Limb (tissue), 2 donors: ENCODE data around the gene ATP6V0A4.
A peak's percentile ranks its signal among the peaks of the same experiment; 100 is the strongest.
"Not testable (repeated sequence)": the region's sequence is repeated elsewhere in the genome, so short reads cannot be mapped to it uniquely, and the experiment has no call there.

Experiments
- DNase-seq, 2 donors: peaks; one replicate each; pipeline ENCODE4 v3.0.0-alpha.2; 2016; ENCODE audit errors: extremely low spot score in 2 of 2

Gene ATP6V0A4

DNA sequence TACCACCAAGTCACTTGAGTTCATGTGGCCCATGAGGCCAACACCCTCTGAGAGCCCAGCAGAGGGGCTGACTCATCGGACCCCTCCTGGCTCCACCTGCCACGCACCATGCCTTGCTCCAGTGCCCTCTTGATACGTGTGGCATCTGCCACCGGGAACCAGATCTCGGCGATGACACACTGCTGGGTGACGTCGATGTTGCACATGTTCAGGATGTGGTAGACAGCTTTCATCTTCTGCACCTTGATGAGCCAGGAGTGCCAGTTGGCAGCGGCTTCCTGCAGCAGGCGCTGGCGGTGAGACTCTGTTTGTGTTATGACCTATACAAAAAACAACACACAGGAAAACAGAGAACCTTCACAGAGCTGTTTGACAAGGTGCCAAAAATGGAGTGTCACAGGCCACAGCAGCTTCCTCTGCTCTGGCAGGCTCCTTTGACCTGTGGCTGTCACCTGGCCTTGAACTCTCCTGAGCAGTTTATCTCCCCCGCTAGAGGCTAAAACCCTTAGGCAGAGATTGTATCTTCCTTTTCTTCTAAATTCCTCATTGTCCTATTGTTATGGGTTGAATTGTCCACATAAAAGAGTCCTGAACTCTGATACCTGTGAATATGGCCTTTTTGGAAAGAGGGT, 45.4 kb downstream of the ATP6V0A4 start:
- DNase-seq = peak in 1 of 2 donors; percentile 18

DNA sequence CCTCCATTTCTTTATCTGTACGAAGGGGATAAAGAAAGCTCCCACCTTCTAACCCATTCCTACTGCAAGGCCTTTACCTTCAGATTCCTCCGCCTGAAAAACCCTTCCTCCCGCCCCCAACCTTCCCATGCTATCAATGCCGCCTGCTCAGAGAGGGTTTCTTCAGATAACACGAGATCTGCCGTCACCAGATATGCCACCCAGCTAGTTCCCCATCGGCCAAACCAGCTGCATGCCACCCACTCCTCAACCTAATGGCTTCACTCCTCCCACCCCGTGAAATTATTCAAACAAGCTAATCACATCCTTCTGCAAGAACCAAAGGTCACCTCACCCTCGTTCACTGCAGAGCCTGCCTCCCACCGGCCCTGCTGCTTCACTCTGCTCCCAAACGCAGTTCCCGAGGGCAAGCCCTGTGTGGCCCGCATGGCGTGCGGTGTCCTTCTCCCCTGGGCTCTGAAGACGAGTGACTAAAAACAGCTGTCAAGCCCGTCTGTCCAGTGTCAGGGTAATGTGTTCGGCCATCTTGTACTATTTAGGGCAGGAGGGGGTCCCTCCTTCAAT, 47.0 kb downstream of the ATP6V0A4 start:
- DNase-seq = no peak

DNA sequence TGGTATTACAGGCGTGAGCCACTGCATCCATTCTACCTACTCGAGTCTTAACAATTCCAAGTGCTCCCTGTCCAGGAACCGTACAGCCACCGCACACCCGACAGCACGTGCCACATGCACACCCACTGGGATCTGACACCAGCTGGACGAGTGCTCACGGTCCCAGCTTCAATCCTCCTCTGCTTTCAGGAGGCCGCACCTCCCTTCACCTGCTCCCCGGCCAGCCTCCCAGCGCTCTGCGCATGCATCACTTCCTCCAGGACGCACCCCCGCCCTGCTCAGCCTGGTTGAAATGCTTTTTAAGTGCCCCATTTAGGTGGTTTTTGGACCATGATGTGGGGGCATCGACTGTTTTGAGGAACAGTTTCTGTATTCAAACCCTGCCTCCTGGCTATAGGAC, 47.5 kb downstream of the ATP6V0A4 start:
- DNase-seq = no peak

DNA sequence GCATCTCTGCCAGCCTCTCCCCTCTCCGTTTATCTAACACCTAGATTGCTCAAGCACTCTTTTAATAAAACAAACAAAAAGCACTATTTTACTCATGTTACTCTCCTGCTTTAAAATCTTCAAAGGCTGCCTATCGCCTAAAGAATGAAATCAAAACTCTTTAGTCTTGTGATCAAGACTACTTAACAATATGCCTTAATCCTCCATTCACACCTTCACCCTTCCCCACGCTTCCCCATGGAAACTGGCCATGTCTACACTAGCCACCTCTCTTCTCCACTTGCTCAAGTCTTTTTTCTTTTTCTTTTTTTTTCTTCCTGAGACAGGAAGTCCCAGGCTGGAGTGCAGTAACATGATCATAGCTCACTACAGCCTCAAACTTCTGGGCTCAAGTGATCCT, 48.0 kb downstream of the ATP6V0A4 start:
- no peak for DNase-seq

DNA sequence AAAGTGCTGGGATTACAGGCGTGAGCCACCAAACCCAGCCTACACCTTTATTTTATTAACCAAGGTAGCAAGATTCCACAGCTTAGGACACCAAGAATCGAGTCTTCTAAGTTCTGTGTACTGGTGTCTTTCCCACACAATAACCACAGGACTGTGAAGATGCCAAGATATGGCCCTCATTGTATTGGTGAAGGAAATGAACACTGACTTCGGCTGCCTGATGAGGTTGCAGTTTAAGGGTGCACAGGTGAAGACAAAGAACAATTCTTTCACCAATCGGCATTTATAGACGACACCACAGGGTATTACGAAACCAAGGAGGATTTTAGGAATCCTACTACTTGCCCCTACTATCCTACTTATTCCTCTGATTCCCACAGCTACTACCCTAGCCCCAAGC, 49.3 kb downstream of the ATP6V0A4 start:
- no peak for DNase-seq

DNA sequence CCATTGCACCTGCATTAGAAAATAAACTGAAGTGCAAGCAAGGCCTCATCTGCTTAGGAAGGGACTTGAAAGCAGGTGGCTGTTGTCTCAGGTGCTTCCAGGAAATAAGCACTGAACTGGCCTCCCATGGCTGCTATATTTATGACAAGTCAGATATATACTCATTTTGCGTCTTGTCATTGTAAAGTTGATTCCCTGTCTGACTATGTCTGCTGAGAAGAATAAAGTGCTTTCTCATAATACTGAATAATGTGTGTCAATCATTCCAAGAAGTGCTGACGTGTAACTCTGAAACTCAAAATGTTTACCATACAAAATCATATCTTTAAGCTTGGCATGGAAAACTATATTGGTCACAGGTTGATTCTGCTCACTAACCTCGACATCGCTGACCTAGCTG, 51.9 kb downstream of the ATP6V0A4 start:
- DNase-seq = no peak

DNA sequence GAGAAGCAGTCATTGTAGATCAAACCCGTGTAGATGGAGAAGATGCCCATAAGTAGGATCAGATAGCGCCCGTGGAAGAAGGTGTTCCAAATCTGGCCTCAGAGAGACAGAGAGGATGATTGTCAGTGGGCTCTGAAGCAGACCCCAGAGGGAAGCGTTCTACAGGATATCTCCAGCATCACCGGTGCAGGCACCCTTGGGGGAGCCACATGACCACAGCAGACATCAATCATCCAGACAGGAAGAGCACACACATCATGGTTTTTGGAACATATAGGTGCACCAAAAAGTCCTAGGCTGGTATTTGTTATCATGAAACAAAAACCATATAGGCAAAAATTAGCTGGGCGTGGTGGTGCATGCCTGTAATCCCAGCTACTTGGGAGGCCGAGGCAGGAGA, 52.8 kb downstream of the ATP6V0A4 start:
- DNase-seq = no peak

DNA sequence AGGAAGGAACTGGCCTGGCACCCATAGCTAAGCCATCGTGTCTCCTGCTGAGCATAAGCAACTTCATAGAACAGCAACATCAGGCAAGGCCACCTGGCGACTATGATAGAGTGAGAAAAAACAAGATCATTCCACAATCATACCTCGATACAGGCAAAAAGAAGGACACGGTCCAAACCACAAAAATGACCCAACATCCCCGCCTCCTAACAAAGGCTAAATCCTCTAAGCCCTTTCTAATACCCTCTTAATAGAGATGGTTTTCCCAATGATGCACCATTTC, 56.6 kb downstream of the ATP6V0A4 start:
- no peak for DNase-seq

DNA sequence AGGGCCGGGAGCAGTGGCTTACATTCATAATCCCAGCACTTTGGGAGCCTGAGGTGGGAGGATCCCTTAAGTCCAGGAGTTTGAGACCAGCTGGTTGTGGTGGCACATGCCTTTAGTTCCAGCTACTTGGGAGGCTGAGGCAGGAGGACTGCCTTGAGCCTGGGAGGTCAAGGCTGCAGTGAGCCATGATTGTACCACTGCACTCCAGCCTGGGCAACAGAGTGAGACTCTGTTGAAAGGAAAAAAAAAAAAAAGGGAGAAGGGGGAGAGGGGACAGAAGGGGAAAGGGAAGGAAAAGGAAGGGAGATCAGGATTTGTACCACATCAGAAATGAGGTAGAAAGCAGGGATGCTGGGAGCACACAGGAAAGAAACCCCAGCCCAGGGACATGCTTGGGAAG, 58.1 kb downstream of the ATP6V0A4 start:
- no peak for DNase-seq

DNA sequence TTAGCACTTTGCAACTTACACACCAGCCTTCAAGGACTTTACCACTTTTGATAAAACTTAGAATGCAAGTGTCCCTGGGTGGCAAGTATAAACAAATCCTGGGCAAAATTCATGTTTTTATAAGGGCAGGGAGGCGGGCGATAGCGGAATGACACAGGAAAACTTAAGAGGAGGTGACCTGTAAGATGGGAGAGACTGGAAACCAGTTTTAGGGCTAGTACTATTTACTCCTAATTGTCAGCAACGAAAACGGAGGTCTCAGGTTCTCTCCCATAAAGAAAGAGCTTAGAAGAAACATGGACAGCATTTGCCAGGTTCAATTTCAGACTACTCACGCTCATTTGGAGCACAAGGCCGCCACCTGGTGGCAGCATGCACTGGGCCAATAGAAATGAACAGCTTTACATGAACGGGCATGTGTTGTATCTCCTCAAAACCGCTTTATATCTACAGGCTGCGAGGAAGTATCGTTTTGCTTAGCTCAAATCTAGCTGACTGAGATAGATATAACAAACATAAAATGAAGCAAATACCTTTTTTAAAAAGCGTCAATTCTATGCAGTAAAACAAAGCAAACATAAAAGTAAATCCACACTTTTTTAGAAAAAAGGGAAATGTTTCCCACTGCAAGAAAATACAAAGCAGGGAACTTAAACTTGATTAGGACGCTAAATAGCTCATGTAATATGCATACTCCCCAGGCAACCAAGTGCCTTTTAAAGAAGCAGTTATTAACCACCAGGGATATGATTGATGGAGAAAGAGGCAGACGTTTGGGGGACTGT, 59.3 kb downstream of the ATP6V0A4 start:
- peak; percentile 90 to 93 for DNase-seq

DNA sequence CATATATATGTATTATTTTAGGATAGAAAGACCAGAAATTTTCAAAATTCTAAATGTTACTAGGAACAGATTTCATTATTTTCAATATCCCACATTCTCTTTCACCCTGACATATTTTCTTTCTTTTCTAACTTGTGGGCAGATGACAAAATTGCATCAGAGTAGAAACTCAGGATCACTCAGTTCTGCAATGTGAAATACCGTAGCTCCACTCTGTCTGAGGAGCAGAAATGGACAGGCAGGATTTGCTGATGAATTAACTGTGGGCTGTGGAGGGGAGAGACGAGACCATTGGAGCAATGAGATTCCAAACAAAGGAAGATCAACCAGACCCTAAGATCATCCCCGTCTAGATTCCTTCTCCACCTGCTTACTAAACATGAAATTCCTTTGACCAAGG, 59.9 kb downstream of the ATP6V0A4 start:
- DNase-seq = no peak

DNA sequence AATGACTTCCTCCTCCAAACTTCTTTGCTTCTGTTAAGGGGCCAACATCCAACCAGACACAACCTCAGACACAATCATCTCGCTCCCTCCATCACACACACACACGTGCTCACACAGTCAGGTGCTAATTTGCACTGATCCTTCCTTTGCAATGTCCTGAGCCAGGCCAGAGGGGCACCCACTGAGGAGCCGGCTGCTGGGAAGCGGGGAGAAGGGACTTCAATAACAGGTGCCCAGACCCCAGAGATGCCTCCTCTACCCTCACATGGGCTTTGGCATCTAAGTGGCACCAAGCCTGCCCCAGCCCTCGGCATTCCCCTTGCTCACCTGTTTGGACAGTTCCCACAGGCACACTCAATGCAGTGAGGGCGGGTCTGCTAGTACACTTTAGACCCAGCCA, 62.6 kb downstream of the ATP6V0A4 start:
- DNase-seq = no peak

DNA sequence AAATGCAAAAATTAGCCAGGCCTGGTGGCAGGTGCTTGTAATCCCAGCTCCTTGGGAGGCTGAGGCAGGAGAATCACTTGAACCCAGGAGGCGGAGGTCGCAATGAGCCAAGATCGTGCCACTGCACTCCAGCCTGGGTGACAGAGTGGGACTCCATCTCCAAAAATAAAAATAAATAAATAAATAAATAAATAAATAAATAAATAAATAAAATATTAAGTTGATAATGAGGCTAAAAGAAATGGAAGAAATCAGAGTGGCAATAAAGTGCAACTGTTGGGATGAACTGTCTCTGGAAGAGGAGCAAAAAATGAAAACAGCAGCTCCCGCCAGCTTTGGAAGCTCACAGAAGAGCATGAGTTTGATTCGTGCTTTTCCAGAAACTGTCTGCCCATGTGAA, 66.3 kb downstream of the ATP6V0A4 start:
- DNase-seq = not testable (repeated sequence)

DNA sequence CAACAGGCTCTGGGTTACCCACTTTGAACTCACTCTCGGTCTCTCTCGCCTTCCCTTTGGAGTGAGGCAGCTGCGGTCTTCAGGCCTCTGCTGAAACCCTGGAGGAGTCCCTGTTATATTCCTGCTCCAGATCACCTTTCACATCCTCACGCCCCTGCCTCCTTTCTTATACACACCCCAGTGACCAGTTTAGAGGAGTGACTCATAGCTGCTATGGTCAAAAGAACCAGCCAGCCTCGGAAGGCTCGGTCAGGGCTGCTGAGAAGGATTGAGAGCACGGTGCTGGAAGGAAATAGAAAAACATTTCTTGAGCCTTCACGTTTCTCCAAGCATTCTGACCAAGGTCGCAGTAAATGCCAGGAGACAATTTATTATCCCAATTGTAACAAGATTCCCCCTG, 68.6 kb downstream of the ATP6V0A4 start:
- DNase-seq = no peak

DNA sequence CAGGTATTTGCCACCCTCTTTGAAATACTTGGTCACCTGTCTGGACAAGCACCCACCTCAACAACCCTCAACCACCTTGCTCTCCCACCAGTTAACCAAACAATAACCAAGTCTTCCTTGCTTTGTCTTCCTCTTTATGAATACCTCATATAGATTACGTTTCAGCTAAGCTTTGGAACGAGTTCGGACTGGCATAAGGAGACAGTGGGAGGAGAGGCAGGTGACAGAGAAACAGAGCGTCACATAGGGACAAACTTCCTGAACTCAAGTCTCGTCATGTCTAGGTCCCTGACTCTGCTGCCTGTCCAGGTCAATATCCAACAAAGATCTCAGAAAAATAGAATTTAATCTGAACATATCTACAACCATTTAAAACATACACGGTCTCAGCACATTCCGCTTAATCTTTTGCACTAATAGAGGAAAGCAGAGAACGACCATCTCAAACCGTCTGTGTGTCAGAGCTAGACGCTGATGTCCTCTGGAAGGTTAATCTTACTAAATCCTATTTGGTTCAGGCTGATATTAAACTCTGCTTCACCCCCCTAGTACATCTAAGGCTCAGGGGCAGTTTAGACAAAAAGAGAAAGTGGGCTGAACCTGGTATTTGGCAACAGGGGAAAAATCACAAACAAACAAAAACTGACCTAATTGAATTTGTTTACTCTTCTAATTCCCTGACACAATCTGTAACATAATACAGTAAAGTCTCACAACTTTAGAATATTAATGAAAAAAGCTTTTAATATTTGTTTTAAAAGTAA, 70.5 kb downstream of the ATP6V0A4 start:
- no peak for DNase-seq

DNA sequence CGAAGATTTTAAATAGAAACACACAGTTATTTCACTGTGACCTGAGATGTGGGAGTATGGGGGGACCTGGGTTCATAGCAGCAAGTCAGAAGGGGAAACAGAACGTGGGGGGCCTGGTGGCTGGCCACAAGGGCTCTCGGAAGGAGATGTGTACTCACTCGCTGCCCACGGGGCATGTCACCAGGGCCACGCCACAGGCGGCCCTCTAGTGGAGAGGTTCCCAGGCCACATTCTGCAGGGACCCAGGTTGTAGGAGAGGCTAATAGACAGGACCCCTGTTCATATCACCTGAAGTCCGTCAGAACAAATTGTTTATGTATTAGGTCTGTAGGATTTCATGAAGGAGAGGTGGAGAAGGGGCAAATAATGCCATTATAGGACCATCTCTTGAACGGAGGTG, 71.7 kb downstream of the ATP6V0A4 start:
- no peak for DNase-seq

DNA sequence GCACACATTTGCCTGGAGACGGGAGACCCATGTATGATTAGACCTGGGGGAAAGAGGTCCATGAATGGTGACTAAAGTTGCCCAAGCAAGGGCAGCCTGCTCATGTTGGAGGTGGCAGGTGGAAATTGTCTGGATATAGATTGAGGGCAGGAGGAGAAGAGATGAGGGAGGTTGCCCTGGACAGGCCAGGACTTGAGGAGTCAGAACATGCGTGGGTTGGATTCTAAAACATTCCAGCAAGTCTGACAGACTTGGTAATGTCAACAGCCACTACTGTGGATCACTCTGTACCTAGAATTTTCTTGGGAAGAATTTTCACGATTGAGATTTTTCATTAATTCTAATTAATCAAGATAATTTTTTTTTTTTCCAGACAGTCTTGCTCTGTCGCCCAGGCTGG, 77.7 kb downstream of the ATP6V0A4 start:
- DNase-seq = no peak

DNA sequence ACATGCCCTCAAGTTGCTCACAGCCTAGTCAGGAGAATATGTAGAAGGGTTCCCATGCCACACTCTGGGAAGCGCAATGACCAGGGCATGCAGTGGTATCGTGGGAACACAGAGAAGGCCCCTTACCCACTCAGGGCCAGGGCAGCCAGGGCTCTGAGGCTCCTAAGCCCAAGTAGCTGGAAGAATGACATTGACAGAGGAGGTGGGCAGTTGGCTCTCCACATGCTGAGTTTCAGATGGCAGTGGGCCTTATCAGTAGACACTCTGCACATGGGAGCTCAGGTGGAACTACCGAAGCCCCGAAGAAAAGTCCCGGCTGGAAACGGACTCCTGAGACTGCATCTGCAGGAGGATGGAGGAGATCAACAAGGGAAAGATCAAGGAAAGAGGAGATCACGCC, 81.1 kb downstream of the ATP6V0A4 start:
- no peak for DNase-seq

DNA sequence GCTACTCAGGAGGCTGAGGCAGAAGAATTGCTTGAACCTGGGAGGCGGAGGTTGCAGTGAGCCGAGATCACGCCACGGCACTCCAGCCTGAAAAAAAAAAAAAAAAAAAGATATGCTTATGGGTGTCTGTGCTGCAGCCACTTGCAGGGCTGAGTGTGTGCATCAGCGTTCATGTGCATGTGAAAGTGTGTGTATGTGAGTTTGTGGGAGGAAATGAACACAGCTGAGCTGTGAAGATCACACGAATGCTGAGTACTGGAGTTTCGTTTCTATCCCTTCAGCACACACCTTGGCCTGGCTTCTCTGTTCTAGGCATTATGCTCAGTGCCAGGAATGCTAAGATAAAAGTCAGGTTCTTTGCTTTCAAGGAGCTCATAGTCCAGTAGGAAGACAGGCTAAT, 84.8 kb downstream of the ATP6V0A4 start:
- no peak for DNase-seq

DNA sequence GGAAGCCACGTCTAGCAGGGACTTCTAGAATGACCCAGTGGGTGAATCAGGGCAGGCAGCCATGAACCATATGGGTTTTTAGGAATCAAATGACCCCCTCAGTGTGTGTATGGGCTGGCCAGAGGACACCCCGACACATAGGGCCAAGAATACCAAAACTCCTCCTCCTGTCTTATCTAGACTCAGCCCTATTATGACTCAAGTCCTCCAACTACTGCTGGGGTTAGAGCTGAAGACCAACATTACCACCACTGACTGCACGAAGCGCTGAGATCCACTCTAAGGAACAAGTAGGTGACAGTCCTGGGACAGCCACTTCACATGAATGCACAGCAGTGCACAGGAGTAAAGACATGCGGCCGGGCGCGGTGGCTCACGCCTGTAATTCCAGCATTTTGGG, 85.3 kb downstream of the ATP6V0A4 start:
- no peak for DNase-seq

DNA sequence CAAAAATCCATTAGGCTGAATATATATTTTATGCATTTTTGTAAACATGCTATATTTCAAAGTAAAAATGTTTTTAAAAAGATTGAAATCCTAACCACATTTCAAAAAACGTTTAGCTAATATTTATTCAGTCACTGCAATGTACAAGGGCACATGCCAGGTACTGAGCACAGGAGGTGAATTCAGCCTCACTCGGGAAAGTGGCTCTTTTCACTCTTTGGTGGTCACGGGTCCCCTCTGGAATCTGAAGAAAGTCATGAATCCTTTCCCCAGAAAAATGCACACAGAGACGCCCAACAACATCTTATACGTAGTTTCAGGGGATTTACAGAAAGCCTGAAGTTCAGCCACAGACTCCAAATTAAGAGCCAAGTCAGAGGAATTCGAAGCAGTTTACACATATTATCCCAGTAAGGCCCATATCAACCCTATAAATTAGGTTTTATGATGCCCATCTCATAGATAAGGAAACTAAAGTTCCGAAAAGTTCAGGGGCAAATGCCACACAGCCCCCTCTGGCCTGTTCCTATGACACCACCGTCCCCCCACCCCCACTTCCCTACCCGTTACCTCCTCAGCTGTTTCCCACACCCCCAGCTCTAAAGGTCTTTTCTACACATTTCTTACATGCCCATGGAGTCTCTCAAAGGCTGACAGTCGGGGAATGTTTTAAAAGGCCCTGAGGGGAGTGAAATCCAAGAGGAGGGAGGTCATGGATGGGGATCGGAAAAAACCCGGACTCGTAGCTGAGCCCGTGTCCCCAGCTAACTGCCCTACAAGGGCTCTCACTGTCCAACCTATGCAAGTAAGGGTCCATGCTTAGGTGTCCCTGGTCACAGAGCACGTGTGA, 87.2 kb downstream of the ATP6V0A4 start:
- no peak for DNase-seq

DNA sequence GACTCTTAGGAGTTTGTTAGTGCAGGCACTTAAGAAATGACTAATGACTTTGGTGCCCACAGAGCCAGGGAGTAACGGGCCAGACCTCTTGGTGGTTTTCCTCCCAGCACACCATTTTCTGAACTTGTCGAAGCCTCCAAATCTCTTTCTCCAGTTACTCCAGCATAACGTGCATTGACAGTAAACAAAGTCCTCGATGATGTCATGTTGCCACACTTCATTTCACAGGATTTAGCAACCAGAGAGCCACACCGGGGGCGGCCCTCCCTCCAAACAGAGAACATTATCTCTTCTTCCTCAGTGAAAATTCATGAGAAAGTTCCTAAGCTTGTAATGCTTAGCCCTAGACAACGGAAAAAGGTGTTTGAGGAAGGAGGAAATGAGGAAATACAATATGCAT, 92.8 kb downstream of the ATP6V0A4 start:
- no peak for DNase-seq
